Measurements from ENCODE around the gene PVRIG. TPM values are rescaled to one million over a fixed set of nuclear protein-coding genes. Genes with fewer than 3 reads are reported as not detected.
A peak's percentile ranks its signal among the peaks of the same experiment; 100 is the strongest.
"Not testable (repeated sequence)": the region's sequence is repeated elsewhere in the genome, so short reads cannot be mapped to it uniquely, and the experiment has no call there.

The PVRIG gene
- total RNA-seq, 1 donor from 2014 or later = not detected

DNA sequence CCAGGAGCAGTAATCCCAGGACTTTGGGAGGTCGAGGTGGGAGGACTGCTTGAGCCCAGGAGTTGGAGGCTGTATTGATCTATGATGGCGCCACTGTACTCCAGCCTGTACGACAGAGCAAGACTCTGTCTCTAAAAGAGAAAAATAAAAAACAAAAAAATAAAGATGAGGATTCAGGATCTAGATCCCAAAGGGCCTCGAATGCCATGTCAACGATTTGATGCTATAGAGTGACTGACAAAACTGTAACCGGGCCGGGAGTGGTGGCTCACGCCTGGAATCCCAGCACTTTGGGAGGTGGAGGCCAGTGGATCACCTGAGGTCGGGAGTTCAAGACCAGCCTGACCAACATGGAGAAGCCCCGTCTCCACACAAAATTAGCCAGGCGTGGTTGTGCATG, 49.1 kb downstream of the PVRIG start:
- not testable (repeated sequence) for FAIRE-seq

GRCh38 chr7:100269306-100270045, 49.7 kb downstream of the PVRIG start:
- DNase-seq (ENCODE audit: low spot score in 2 of 2); FAIRE-seq: not testable (repeated sequence)

More for the DNA sequence above, 49.1 kb downstream of the PVRIG start:
- not testable (repeated sequence) for DNase-seq (ENCODE audit: low spot score in 2 of 2)

DNA sequence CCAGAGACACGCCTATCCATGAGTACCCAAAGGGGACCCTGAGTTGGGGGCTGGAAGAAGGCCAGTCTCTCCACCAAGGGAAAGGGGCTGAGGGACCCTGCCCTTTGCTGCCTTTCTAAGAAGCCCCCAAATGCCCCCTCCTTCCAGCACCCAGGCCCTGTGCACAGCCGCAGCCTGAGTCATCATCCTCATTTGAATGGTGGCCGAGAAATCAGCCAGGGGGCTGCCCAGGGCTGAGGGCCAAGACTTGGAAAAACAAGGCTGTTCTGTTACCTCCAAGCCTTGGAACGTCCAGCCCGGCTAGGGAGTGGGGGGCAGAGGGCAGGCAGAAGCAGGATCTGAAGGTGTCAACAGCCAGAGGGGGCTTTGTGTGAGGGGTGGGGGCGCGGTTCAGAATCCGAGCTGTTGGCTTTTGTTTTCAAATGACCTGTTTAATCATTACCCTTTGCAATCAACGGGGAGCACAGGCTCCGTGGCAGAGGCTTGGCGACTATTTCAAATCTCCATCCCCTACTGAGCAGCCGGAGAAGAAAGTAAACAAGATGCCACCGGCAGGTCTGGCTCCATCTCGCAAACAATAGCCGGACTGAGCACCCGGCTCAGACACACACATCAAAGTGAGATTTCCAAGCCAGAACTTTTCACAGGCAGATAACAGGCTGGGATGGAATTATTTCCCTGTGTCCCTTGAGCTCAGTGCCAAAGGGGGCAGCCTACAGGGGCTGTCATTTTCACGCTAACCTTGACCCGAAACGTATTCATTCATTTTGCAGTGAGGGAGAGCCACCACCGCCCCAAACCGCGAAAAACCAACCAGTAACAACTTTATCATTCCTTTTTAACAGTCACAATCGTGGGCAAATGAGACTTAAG, 50.5 kb downstream of the PVRIG start:
- not testable (repeated sequence) for FAIRE-seq
- peak in 1 of 2 donors; percentile 18 for DNase-seq (ENCODE audit: low spot score in 2 of 2)

Other genes starting within 250 kb of the PVRIG start
- not detected for gene AZGP1, start 243.9 kb upstream of the PVRIG start, total RNA-seq
- gene ZKSCAN1, start 204.4 kb upstream of the PVRIG start, total RNA-seq = 85.2 TPM
- gene ZSCAN21, start 170.2 kb upstream of the PVRIG start, total RNA-seq = 17.9 TPM
- gene ZNF3, start 138.2 kb upstream of the PVRIG start, total RNA-seq = 44.4 TPM
- 40.4 TPM for gene COPS6, start 131.0 kb upstream of the PVRIG start, total RNA-seq
- gene MCM7, start 118.6 kb upstream of the PVRIG start, total RNA-seq = 35.9 TPM
- 24.9 TPM for gene AP4M1, start 118.3 kb upstream of the PVRIG start, total RNA-seq
- gene TAF6, start 100.6 kb upstream of the PVRIG start, total RNA-seq = 17.5 TPM
- gene CNPY4, start 100.3 kb upstream of the PVRIG start, total RNA-seq = 17.1 TPM
- gene MBLAC1, start 93.0 kb upstream of the PVRIG start, total RNA-seq = 4.9 TPM
- gene LAMTOR4, start 71.0 kb upstream of the PVRIG start, total RNA-seq = 34.6 TPM
- gene TRAPPC14, start 61.2 kb upstream of the PVRIG start, total RNA-seq = 16.3 TPM
- 2.0 TPM for gene GAL3ST4, start 51.3 kb upstream of the PVRIG start, total RNA-seq
- 75.0 TPM for gene GPC2, start 42.6 kb upstream of the PVRIG start, total RNA-seq
- gene STAG3, start 42.0 kb upstream of the PVRIG start, total RNA-seq = 1.2 TPM
- not detected for gene SPDYE3, start 87.8 kb downstream of the PVRIG start, total RNA-seq
- gene PILRB, start 138.2 kb downstream of the PVRIG start, total RNA-seq = 9.0 TPM
- 0.82 TPM for gene PILRA, start 153.5 kb downstream of the PVRIG start, total RNA-seq
- 2.0 TPM for gene ZCWPW1, start 208.8 kb downstream of the PVRIG start, total RNA-seq
- gene MEPCE, start 209.9 kb downstream of the PVRIG start, total RNA-seq = 27.7 TPM
- gene PPP1R35, start 216.5 kb downstream of the PVRIG start, total RNA-seq = 7.3 TPM
- not detected for gene SPACDR, start 244.3 kb downstream of the PVRIG start, total RNA-seq

All from frontal cortex (tissue), 4 donors.